ENCODE data around the gene PAXIP1. TPM values are rescaled to one million over a fixed set of nuclear protein-coding genes. Genes with fewer than 3 reads are reported as not detected.

PAXIP1 gene
- total RNA-seq, result 7.4 and 11.3 TPM in 2 replicates

DNA sequence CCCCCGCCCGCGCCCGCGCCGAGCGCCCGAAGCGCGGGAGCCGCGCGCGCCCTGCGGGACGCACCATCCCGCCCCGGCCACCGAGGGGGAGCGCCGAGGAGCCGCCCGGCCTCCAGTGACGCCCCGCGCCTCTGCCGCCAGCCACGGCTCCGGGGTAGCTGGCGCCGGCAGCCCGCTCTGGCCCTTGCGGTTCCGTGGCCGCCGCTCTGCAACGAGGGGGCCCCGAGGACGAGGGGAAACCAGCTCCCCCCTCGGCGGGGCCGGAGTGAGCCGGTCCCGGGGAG is at the start of gene PAXIP1:
PAXIP1 (minus strand) TSS at position 33 of the 284 bp plus-strand sequence. CDS start 195 bp downstream, outside the sequence.

Other genes starting within 250 kb of the PAXIP1 start
- not detected in 2 replicates for gene HTR5A, start 67.2 kb upstream of the PAXIP1 start, total RNA-seq

Data from placental pericyte (primary cell).